Suprapubic skin (tissue), 4 donors: ENCODE measurements around the gene LRP4. TPM values are rescaled to one million over a fixed set of nuclear protein-coding genes. Genes with fewer than 3 reads are reported as not detected.

Source experiments
- DNase-seq, 2 donors: peaks; one replicate each; pipeline ENCODE4 v3.0.0-alpha.2; 2019; ENCODE audit warnings: low spot score in 2 of 2
- H3K27ac ChIP-seq: fragments of 200-600 bp; sonication (generic); one replicate; pipeline ENCODE4 v1.5.1; 2019
- H3K27me3 ChIP-seq: fragments of 200-600 bp; sonication (generic); one replicate; pipeline ENCODE4 v1.5.1; 2019
- H3K36me3 ChIP-seq: fragments of 200-600 bp; sonication (generic); one replicate; pipeline ENCODE4 v1.5.1; 2019
- H3K4me1 ChIP-seq: fragments of 200-600 bp; sonication (generic); one replicate; pipeline ENCODE4 v1.5.1; 2019
- H3K4me3 ChIP-seq: fragments of 200-600 bp; sonication (generic); one replicate; pipeline ENCODE4 v1.5.1; 2019; ENCODE audit warnings: mild to moderate bottlenecking
- H3K9me3 ChIP-seq: fragments of 200-600 bp; sonication (generic); one replicate; pipeline ENCODE4 v1.5.1; 2019
- EP300 ChIP-seq: sonication (generic); formaldehyde crosslinking; IDR thresholded peaks from one replicate; pipeline ENCODE4 v1.6.1; 2017; ENCODE audit warnings: antibody characterized with exemption
- POLR2A ChIP-seq, 2 donors: fragments of 450-650 bp; IDR thresholded peaks; one replicate each; pipeline ENCODE4 v1.6.1; 2017; ENCODE audit warnings: antibody characterized with exemption in 2 of 2, mild to moderate bottlenecking in 2 of 2, moderate library complexity in 2 of 2
- POLR2AphosphoS5 ChIP-seq, 3 donors: sonication (generic); formaldehyde crosslinking; IDR thresholded peaks; one replicate each; pipeline ENCODE4 v1.6.1; 2017; ENCODE audit warnings: antibody characterized with exemption in 3 of 3
- WGBS: methylation state at CpG from one replicate; pipeline ENCODE4 v1.1.5; 2018; 5-methylcytosine and 5-hydroxymethylcytosine counted together
- total RNA-seq, 4 donors: library from RNA; depleted of rRNA; stranded (reverse); fragments of >200 nt; gene quantifications; one replicate each; pipeline ENCODE4 v1.1.0, GENCODE V29; 2016
- TF ChIP-seq, protein P1 (sequence below), 2 donors: fragments of 200-600 bp in 1 of 2; fragments of 450-650 bp in 1 of 2; sonication (generic) in 1 of 2; IDR thresholded peaks; one replicate each; pipeline ENCODE4 v1.5.1; 2016 to 2019; ENCODE audit warnings: antibody characterized with exemption in 2 of 2, mild to moderate bottlenecking in 1 of 2, moderate library complexity in 1 of 2

Gene LRP4
- total RNA-seq, 4 donors from 2014 or later: 52.2 to 308 (median 90.4) TPM

GRCh38 chr11:46856605-46857343, 61.6 kb downstream of the LRP4 start:
- H3K4me1 ChIP-seq: no peaks in the 10 kb centered on the region
- H3K27me3 ChIP-seq: no peaks in the 10 kb centered on the region
- DNase-seq: no peak
- H3K9me3 ChIP-seq: no peaks in the 10 kb centered on the region
- no peak overlapping the region for H3K27ac ChIP-seq
- no peak for TF ChIP-seq POLR2A (IDR thresholded peaks at IDR 0.05)
- TF ChIP-seq, protein P1, sequence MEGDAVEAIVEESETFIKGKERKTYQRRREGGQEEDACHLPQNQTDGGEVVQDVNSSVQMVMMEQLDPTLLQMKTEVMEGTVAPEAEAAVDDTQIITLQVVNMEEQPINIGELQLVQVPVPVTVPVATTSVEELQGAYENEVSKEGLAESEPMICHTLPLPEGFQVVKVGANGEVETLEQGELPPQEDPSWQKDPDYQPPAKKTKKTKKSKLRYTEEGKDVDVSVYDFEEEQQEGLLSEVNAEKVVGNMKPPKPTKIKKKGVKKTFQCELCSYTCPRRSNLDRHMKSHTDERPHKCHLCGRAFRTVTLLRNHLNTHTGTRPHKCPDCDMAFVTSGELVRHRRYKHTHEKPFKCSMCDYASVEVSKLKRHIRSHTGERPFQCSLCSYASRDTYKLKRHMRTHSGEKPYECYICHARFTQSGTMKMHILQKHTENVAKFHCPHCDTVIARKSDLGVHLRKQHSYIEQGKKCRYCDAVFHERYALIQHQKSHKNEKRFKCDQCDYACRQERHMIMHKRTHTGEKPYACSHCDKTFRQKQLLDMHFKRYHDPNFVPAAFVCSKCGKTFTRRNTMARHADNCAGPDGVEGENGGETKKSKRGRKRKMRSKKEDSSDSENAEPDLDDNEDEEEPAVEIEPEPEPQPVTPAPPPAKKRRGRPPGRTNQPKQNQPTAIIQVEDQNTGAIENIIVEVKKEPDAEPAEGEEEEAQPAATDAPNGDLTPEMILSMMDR (IDR thresholded peaks at IDR 0.05): no peak
- TF ChIP-seq EP300: no peak
- no peak for TF ChIP-seq POLR2AphosphoS5 (IDR thresholded peaks at IDR 0.05)
- H3K4me3 ChIP-seq: no peak overlapping the region
- WGBS: 66% methylated on average over 5 of the region's 5 CpGs
- H3K36me3 ChIP-seq: peaks cover 34% of the 10 kb centered on the region

- H3K9me3 ChIP-seq: no peaks in the 10 kb centered on the region
- no peaks in the 10 kb centered on the region for H3K4me1 ChIP-seq
- no peak overlapping the region for H3K27ac ChIP-seq
- TF ChIP-seq POLR2AphosphoS5 (IDR thresholded peaks at IDR 0.05) (no peak), EP300 (no peak)
- WGBS: 93% methylated on average over 2 of the region's 2 CpGs
- DNase-seq: no peak
- H3K27me3 ChIP-seq: no peaks in the 10 kb centered on the region
- H3K36me3 ChIP-seq: peaks cover 31% of the 10 kb centered on the region
- H3K4me3 ChIP-seq: no peak overlapping the region
These were observed 62.5 kb downstream of the LRP4 start for GRCh38 chr11:46855863-46856262.

DNA sequence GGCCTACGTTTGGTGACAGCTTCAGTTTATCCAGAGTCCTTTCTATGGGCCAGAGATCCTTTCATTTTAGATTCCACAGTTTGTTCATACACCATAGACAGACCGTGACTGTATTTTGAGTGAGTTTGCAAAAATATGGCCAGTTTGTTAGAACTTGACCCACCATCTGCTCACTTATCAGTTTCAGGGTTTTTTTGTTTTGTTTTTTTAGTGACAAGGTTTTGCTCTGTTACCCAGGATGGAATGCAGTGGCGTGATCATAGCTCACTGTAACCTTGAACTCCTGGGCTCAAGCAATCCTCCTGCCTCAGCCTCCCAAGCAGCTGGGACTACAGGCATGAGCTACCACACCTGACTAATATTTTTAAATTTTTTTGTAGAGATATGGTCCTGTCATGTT, 63.2 kb downstream of the LRP4 start:
- TF ChIP-seq, protein P1 (IDR thresholded peaks at IDR 0.05): no peak
- no peak for TF ChIP-seq POLR2A (IDR thresholded peaks at IDR 0.05)
- no peak for TF ChIP-seq EP300
- no peak for TF ChIP-seq POLR2AphosphoS5 (IDR thresholded peaks at IDR 0.05)
- WGBS: 94% methylated on average over 3 of the region's 3 CpGs
- H3K4me1 ChIP-seq: no peaks in the 10 kb centered on the region
- H3K4me3 ChIP-seq: no peak overlapping the region
- H3K36me3 ChIP-seq: peaks cover 24% of the 10 kb centered on the region
- DNase-seq: no peak
- no peaks in the 10 kb centered on the region for H3K9me3 ChIP-seq
- no peak overlapping the region for H3K27ac ChIP-seq
- no peaks in the 10 kb centered on the region for H3K27me3 ChIP-seq

DNA sequence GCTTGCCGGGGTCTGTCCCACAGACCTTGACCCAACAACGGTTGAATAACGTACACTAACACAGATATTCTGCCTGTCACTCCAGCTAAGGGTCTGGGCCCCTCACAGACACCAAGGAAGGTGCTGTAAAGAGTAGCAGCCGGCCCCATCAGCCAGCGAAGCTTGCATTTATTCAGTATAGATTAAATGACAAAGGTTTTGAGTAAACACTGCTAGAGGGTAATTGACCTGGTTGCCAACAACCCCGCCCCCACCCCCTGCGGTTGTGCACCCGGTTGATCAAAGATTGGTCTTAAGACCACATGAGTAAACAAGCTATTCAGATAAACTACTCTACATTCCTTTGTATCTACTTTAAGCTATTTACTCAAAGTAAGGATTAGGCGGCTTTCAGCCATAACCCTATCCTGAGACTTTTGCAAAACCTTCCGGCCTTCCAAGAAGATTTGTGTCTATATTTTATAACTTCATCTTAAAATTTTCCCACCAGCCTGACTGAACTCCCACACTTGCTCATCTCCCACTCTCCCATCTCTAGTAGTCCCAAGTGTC, 67.4 kb downstream of the LRP4 start:
- H3K4me3 ChIP-seq: no peak overlapping the region
- no peaks in the 10 kb centered on the region for H3K9me3 ChIP-seq
- no peak for DNase-seq
- H3K36me3 ChIP-seq: no peaks in the 10 kb centered on the region
- WGBS: 58% methylated on average over 10 of the region's 10 CpGs
- H3K27me3 ChIP-seq: no peaks in the 10 kb centered on the region
- H3K27ac ChIP-seq: no peak overlapping the region
- TF ChIP-seq, protein P1 (IDR thresholded peaks at IDR 0.05): no peak
- TF ChIP-seq POLR2AphosphoS5 (IDR thresholded peaks at IDR 0.05): no peak
- TF ChIP-seq EP300: no peak
- TF ChIP-seq POLR2A (IDR thresholded peaks at IDR 0.05): no peak
- peaks cover 6% of the 10 kb centered on the region for H3K4me1 ChIP-seq

DNA sequence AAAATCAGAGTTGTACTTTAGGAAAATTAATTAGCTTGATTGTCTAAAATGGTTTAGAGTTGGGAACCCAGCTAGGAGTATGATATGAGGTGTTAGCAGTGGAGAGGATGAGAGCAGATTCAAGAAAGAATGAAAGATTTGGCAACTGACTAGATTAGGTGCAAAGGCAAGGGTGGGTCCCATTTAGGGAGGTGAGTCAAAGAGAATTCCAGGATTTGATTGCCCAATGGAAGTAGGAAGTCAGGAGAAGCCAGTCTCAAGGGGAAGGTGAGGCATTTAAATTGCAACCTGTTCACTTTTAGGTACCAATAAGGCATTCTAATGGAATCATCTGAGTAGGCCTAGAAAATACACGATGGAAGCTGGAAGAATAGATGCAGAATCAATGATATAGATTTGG, 68.7 kb downstream of the LRP4 start:
- TF ChIP-seq, protein P1 (IDR thresholded peaks at IDR 0.05): no peak
- TF ChIP-seq POLR2AphosphoS5 (IDR thresholded peaks at IDR 0.05): no peak
- TF ChIP-seq POLR2A (IDR thresholded peaks at IDR 0.05): no peak
- no peak for TF ChIP-seq EP300
- no peak overlapping the region for H3K27ac ChIP-seq
- H3K9me3 ChIP-seq: no peaks in the 10 kb centered on the region
- no peaks in the 10 kb centered on the region for H3K36me3 ChIP-seq
- no peak for DNase-seq
- H3K4me1 ChIP-seq: peaks cover 15% of the 10 kb centered on the region
- H3K4me3 ChIP-seq: no peak overlapping the region
- WGBS: 88% methylated on average over 1 of the region's 1 CpG
- no peaks in the 10 kb centered on the region for H3K27me3 ChIP-seq
